PC-3 (cell line): ENCODE data around the gene BCCIP. TPM values are rescaled to one million over a fixed set of nuclear protein-coding genes. Genes with fewer than 3 reads are reported as not detected.

Experiments
- ATAC-seq: fragments of 200-7000 bp; cut with Tn5 transposase; 2 replicates; pipeline ENCODE4 v1.9.1; 2020; ENCODE audit warnings: mild to moderate bottlenecking, moderate library complexity
- BruUV-seq: library from RNA; stranded (reverse); fragments of 400-500 nt; replicated peaks from 2 replicates; lab custom pipeline; 2021; lab: Mats Ljungman, UMichigan
- CTCF ChIA-PET: fragments of 300-600 bp; sonication (Branson Sonifier 250); formaldehyde crosslinking; loops from one replicate; lab custom pipeline; 2022; ENCODE audit warnings: antibody characterized with exemption; lab: Charles Lee
- POLR2A ChIA-PET: fragments of 300-600 bp; sonication (Branson Sonifier 250); formaldehyde crosslinking; loops from one replicate; lab custom pipeline; 2022; ENCODE audit warnings: antibody characterized with exemption; ENCODE audit not compliant: unreplicated experiment; lab: Charles Lee
- DNase-seq: peaks from one replicate; pipeline ENCODE4 v3.0.0-alpha.2; 2015
- H2AFZ ChIP-seq: fragments of 300-600 bp; sonication (generic); 2 replicates; pipeline ENCODE4 v1.6.0; 2016; ENCODE audit warnings: antibody characterized with exemption, low read length
- H3F3A ChIP-seq: fragments of 300-600 bp; sonication (generic); one replicate; pipeline ENCODE4 v1.6.0; 2017; ENCODE audit warnings: antibody characterized with exemption, low read length, control low read depth, mild to moderate bottlenecking; ENCODE audit not compliant: unreplicated experiment
- H3K27ac ChIP-seq: fragments of 300-600 bp; sonication (generic); 2 replicates; pipeline ENCODE4 v1.5.1; 2016; ENCODE audit warnings: mild to moderate bottlenecking, low read length
- H3K27me3 ChIP-seq: fragments of 300-600 bp; sonication (generic); 2 replicates; pipeline ENCODE4 v1.6.1; 2016; ENCODE audit warnings: low read length, mixed read lengths
- H3K36me3 ChIP-seq: fragments of 300-600 bp; sonication (generic); 2 replicates; pipeline ENCODE4 v1.6.1; 2016; ENCODE audit warnings: low read depth, mixed run types, low read length, mixed read lengths
- H3K4me1 ChIP-seq: fragments of 300-600 bp; sonication (generic); 2 replicates; pipeline ENCODE4 v1.5.1; 2016; ENCODE audit warnings: low read length; ENCODE audit not compliant: insufficient read depth
- H3K4me2 ChIP-seq: fragments of 300-600 bp; sonication (generic); 2 replicates; pipeline ENCODE4 v1.6.0; 2016; ENCODE audit warnings: low read length
- H3K4me3 ChIP-seq: fragments of 300-600 bp; sonication (generic); 2 replicates; pipeline ENCODE4 v1.5.1; 2016; ENCODE audit warnings: mild to moderate bottlenecking, low read length, mixed read lengths
- H3K79me2 ChIP-seq: fragments of 300-600 bp; sonication (generic); 2 replicates; pipeline ENCODE4 v1.6.1; 2017; ENCODE audit warnings: low read length, mixed read lengths
- H3K9ac ChIP-seq: fragments of 300-600 bp; sonication (generic); 2 replicates; pipeline ENCODE4 v1.6.0; 2016; ENCODE audit warnings: mild to moderate bottlenecking, low read length
- H3K9me2 ChIP-seq: fragments of 300-600 bp; sonication (generic); replicated peaks from 2 replicates; pipeline ENCODE4 v1.6.1; 2016; ENCODE audit warnings: mixed run types, low read length, mixed read lengths
- H3K9me3 ChIP-seq: fragments of 300-600 bp; sonication (generic); 2 replicates; pipeline ENCODE4 v1.6.1; 2016; ENCODE audit warnings: low read length, mixed read lengths
- H4K20me1 ChIP-seq: fragments of 300-600 bp; sonication (generic); 2 replicates; pipeline ENCODE4 v1.6.1; 2016; ENCODE audit warnings: low read length, mixed read lengths
- EZH2 ChIP-seq: fragments of 300-600 bp; sonication (generic); IDR thresholded peaks from one replicate; pipeline ENCODE4 v1.6.1; 2017; ENCODE audit warnings: antibody characterized with exemption, mild to moderate bottlenecking, low read length; ENCODE audit not compliant: unreplicated experiment
- EZH2phosphoT487 ChIP-seq: fragments of 300-600 bp; sonication (generic); IDR thresholded peaks from 2 replicates; pipeline ENCODE4 v1.6.1; 2018; ENCODE audit warnings: mild to moderate bottlenecking, antibody characterized with exemption, low read length, borderline replicate concordance
- intact Hi-C: fragments of 100-400 bp; cut with micrococcal nuclease; formaldehyde crosslinking; loops from 2 replicates; pipeline ENCODE4 v1.9.0; 2023
- total RNA-seq: library from RNA; depleted of rRNA; stranded (reverse); fragments of >200 nt; gene quantifications from 2 replicates; pipeline ENCODE4 v1.2.3, GENCODE V29; 2014
- TF ChIP-seq, protein P1 (sequence below): fragments of 300-600 bp; sonication (generic); conservative IDR thresholded peaks from 2 replicates; pipeline ENCODE4 v1.5.1; 2017; ENCODE audit warnings: antibody characterized with exemption, low read depth, mild to moderate bottlenecking, low read length

BCCIP gene
- total RNA-seq, 1 experiment from 2014 or later: 81.5 TPM

DNA sequence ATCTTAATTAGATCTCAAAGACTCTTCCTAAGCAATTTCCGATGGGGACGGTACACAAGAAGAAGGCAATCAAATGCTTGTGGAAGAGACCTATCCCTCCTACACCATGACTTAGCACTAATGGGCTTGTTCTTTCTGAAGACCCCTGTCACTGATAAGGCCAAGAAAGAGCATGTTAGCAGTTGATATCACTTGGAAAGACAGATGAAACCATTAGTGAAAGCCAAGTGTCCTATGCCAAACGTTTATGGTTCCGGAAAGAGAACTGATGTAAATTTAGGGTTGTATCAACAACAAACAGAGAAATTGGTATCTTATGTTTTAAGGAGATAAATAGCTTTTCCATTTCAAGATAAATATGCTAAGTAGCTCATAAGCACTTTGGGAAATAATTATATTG, 6.8 kb upstream of the BCCIP start:
- no peaks in the 10 kb centered on the region for H3F3A ChIP-seq
- CTCF ChIA-PET: no interaction called here

DNA sequence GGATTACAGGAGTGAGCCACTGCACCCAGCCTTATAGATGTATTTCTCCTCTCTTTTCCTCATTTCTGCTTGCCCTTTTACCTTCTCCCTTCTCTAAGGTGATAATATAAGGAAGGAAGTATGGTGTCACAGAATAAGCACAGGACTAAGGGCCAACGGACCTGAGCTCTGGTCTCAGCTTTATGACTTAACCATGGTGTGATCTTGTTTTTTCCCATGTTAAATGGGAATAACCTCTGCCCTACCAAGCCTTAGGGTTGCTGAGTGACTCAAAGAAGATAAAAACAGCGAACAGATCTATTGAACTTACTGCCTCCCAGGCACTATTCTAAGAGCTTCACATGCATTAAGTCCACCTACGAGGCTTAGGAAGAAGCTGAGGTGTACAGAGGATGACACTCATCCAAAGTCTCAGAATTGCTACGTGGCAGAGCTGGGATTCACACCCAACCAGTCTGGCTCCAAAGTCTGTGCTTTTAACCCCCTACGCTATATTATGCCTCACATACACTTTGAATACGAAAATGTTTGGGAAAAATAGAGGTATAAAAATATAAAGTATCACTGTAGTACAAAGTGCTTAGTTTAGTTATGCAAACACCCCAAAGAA, 5.9 kb upstream of the BCCIP start:
- Histone ChIP-seq H3K36me3 (no peaks in the 10 kb centered on the region), H3K4me3 (no peak overlapping the region), H3K9me3 (no peaks in the 10 kb centered on the region), H3K9ac (no peak overlapping the region), H3K4me1 (no peaks in the 10 kb centered on the region), H3K9me2 (no peaks in the 10 kb centered on the region), H3K27me3 (no peaks in the 10 kb centered on the region), H3K27ac (no peak overlapping the region), H3K4me2 (no peak overlapping the region), H2AFZ (no peak overlapping the region), H3F3A (no peaks in the 10 kb centered on the region), H3K79me2 (peaks cover 16% of the 10 kb centered on the region), H4K20me1 (no peaks in the 10 kb centered on the region)
- no peak for ATAC-seq
- BruUV-seq: no TSS peak
- ChIA-PET POLR2A (no interaction called here), CTCF (no interaction called here)
- no peak for TF ChIP-seq EZH2
- TF ChIP-seq, protein P1, sequence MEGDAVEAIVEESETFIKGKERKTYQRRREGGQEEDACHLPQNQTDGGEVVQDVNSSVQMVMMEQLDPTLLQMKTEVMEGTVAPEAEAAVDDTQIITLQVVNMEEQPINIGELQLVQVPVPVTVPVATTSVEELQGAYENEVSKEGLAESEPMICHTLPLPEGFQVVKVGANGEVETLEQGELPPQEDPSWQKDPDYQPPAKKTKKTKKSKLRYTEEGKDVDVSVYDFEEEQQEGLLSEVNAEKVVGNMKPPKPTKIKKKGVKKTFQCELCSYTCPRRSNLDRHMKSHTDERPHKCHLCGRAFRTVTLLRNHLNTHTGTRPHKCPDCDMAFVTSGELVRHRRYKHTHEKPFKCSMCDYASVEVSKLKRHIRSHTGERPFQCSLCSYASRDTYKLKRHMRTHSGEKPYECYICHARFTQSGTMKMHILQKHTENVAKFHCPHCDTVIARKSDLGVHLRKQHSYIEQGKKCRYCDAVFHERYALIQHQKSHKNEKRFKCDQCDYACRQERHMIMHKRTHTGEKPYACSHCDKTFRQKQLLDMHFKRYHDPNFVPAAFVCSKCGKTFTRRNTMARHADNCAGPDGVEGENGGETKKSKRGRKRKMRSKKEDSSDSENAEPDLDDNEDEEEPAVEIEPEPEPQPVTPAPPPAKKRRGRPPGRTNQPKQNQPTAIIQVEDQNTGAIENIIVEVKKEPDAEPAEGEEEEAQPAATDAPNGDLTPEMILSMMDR: no peak
- no peak for TF ChIP-seq EZH2phosphoT487
- DNase-seq: no peak
- intact Hi-C loops: no loop called here

More for the DNA sequence above, 6.8 kb upstream of the BCCIP start:
- H3K9me2 ChIP-seq: no peaks in the 10 kb centered on the region
- intact Hi-C loops: no loop called here
- no peak overlapping the region for H3K27ac ChIP-seq
- H3K36me3 ChIP-seq: no peaks in the 10 kb centered on the region
- no peaks in the 10 kb centered on the region for H4K20me1 ChIP-seq
- TF ChIP-seq EZH2: no peak
- TF ChIP-seq, protein P1: no peak
- TF ChIP-seq EZH2phosphoT487: no peak
- H3K9me3 ChIP-seq: no peaks in the 10 kb centered on the region
- no peak overlapping the region for H3K9ac ChIP-seq
- no peak overlapping the region for H2AFZ ChIP-seq
- no peaks in the 10 kb centered on the region for H3K27me3 ChIP-seq
- no peak overlapping the region for H3K4me3 ChIP-seq
- BruUV-seq: no TSS peak
- no peaks in the 10 kb centered on the region for H3K4me1 ChIP-seq
- H3K79me2 ChIP-seq: peaks cover 7% of the 10 kb centered on the region; the same call in 1 of the 2 replicates
- ATAC-seq (no peak), DNase-seq (no peak)
- H3K4me2 ChIP-seq: no peak overlapping the region
- POLR2A ChIA-PET: no interaction called here

DNA sequence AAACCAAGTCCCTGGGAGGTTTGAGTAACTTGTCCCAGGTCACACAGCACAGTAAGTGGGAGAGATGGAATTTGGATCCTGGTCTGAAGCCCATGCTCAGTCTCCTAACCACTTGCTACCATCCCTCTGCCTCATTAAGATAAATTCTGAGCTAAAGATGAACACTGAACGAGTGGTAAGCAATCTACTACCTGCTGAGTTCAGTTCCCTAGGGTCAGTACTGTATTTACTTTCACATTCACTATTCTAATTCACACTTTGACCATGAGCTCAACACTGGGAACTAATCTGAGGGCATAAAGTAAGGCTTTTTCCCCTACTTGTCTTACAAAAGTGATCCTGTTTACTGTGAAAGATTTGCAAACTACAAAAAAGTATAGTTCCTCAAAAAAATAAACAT, 2.6 kb upstream of the BCCIP start:
- peaks cover 47% of the 10 kb centered on the region for H3K79me2 ChIP-seq
- POLR2A ChIA-PET: no interaction called here

More for the DNA sequence above, 2.6 kb upstream of the BCCIP start:
- 0 out of 2 replicates have a peak, but pooled peaks cover 7% of the 10 kb centered on the region for H3K36me3 ChIP-seq
- H3K27me3 ChIP-seq: no peaks in the 10 kb centered on the region
- H3K9me3 ChIP-seq: no peaks in the 10 kb centered on the region
- no peak overlapping the region for H3K9ac ChIP-seq
- H3K27ac ChIP-seq: no peak overlapping the region
- BruUV-seq: no TSS peak
- CTCF ChIA-PET: no interaction called here
- no peak overlapping the region for H3K4me2 ChIP-seq
- no peak overlapping the region for H3K4me3 ChIP-seq
- intact Hi-C loops: loop anchor here (10.0 kb wide), 1 partner anchor 96 kb away; no protein-coding TSS in a partner anchor
- TF ChIP-seq EZH2 (no peak), EZH2phosphoT487 (no peak)
- TF ChIP-seq, protein P1: no peak
- peaks cover 14% of the 10 kb centered on the region for H3K4me1 ChIP-seq
- H3F3A ChIP-seq: no peaks in the 10 kb centered on the region
- peaks cover 9% of the 10 kb centered on the region for H4K20me1 ChIP-seq
- H3K9me2 ChIP-seq: no peaks in the 10 kb centered on the region
- ATAC-seq: no peak
- no peak overlapping the region for H2AFZ ChIP-seq
- no peak for DNase-seq
